B cell (primary cell): ENCODE measurements around the gene TMEM132D. TPM values are rescaled to one million over a fixed set of nuclear protein-coding genes. Genes with fewer than 3 reads are reported as not detected.

Source experiments
- ATAC-seq: fragments of 200-7000 bp; cut with Tn5 transposase; one replicate; pipeline ENCODE4 v1.10.0; 2021; ENCODE audit warnings: low read depth, mild to moderate bottlenecking, moderate number of reproducible peaks, moderate library complexity
- CTCF ChIA-PET: fragments of 350-600 bp; sonication (Branson Sonifier 250); formaldehyde crosslinking; loops from one replicate; lab custom pipeline; 2021; ENCODE audit warnings: antibody characterized with exemption, inconsistent platforms; lab: Charles Lee
- POLR2A ChIA-PET: fragments of 350-600 bp; sonication (Branson Sonifier 250); formaldehyde crosslinking; loops from one replicate; lab custom pipeline; 2021; ENCODE audit warnings: antibody characterized with exemption; lab: Charles Lee
- DNase-seq: peaks from one replicate; pipeline ENCODE4 v3.0.0; 2013
- H2AFZ ChIP-seq: 2 replicates; pipeline ENCODE4 v1.6.1; 2012; ENCODE audit warnings: mild to moderate bottlenecking, low read depth, low read length; ENCODE audit not compliant: insufficient read depth, poor library complexity, severe bottlenecking
- H3K27ac ChIP-seq, 2 donors: 1 replicate in 1 of 2; 2 replicates in 1 of 2; pipeline ENCODE4 v1.5.1; 2012 to 2013; ENCODE audit warnings: low read length in 2 of 2, mild to moderate bottlenecking in 2 of 2, moderate library complexity in 1 of 2
- H3K27me3 ChIP-seq, 4 experiments: fragments of 200-600 bp in 1 of 4; sonication (generic) in 1 of 4; replicated peaks in 1 of 4; 1 replicate in 2 of 4; 2 replicates in 2 of 4; pipeline versions ENCODE4 v1.6.1 to v1.7.0; 2013 to 2016; ENCODE audit warnings: low read length in 3 of 4, mild to moderate bottlenecking in 2 of 4, mixed read lengths in 1 of 4, moderate library complexity in 1 of 4; ENCODE audit not compliant: insufficient read depth in 4 of 4, control insufficient read depth in 3 of 4; ENCODE audit errors: control extremely low read depth in 1 of 4
- H3K36me3 ChIP-seq, 2 experiments: replicated peaks in 1 of 2; 1 replicate in 1 of 2; 2 replicates in 1 of 2; pipeline versions ENCODE4 v1.6.1 to v1.7.1; 2013; ENCODE audit warnings: low read length in 1 of 2; ENCODE audit not compliant: insufficient read depth in 2 of 2, control insufficient read depth in 1 of 2; ENCODE audit errors: control extremely low read depth in 1 of 2, extremely low read depth in 1 of 2
- H3K4me1 ChIP-seq, 2 donors: fragments of 200-600 bp in 1 of 2; sonication (generic) in 1 of 2; 1 replicate in 1 of 2; 2 replicates in 1 of 2; pipeline versions ENCODE4 v1.5.1 to v1.6.1; 2013 to 2017; ENCODE audit warnings: low read length in 2 of 2; ENCODE audit not compliant: control insufficient read depth in 2 of 2, insufficient read depth in 2 of 2
- H3K4me2 ChIP-seq: replicated peaks from 2 replicates; pipeline ENCODE3; 2012; ENCODE audit warnings: mild to moderate bottlenecking, low read depth, low read length; ENCODE audit not compliant: poor library complexity, severe bottlenecking
- H3K4me3 ChIP-seq, 5 experiments: fragments of 200-600 bp in 1 of 5; sonication (generic) in 1 of 5; 1 replicate in 3 of 5; 2 replicates in 2 of 5; pipeline versions ENCODE4 v1.5.1 to v1.7.0; 2011 to 2016; ENCODE audit warnings: low read length in 4 of 5, mild to moderate bottlenecking in 4 of 5, low read depth in 2 of 5, control low read depth in 1 of 5, moderate library complexity in 1 of 5; ENCODE audit not compliant: insufficient read depth in 1 of 5; ENCODE audit errors: control extremely low read depth in 1 of 5, extremely low read depth in 1 of 5
- H3K79me2 ChIP-seq: fragments of 200-600 bp; sonication (generic); one replicate; pipeline ENCODE4 v1.6.0; 2016; ENCODE audit warnings: low read length; ENCODE audit not compliant: control insufficient read depth, insufficient read depth
- H3K9ac ChIP-seq: fragments of 200-600 bp; sonication (generic); 2 replicates; pipeline ENCODE4 v1.6.1; 2017; ENCODE audit warnings: mild to moderate bottlenecking, low read length, moderate library complexity
- H3K9me3 ChIP-seq, 3 donors: one replicate each; pipeline versions ENCODE4 v1.6.1 to v1.7.1; 2013; ENCODE audit warnings: low read length in 2 of 3; ENCODE audit not compliant: control insufficient read depth in 2 of 3, insufficient read depth in 1 of 3; ENCODE audit errors: control extremely low read depth in 1 of 3
- H4K20me1 ChIP-seq: 2 replicates; pipeline ENCODE4 v1.6.0; 2012; ENCODE audit warnings: mild to moderate bottlenecking, low read length; ENCODE audit not compliant: insufficient read depth, control insufficient read depth, poor library complexity, severe bottlenecking
- H3K27ac Mint-ChIP-seq: one replicate; pipeline ENCODE4 v1.8.0; 2021; ENCODE audit warnings: mixed read lengths
- H3K27me3 Mint-ChIP-seq: one replicate; pipeline ENCODE4 v1.8.0; 2021; ENCODE audit warnings: mixed read lengths
- H3K4me1 Mint-ChIP-seq: one replicate; pipeline ENCODE4 v1.8.0; 2021; ENCODE audit warnings: mixed read lengths
- H3K4me3 Mint-ChIP-seq: one replicate; pipeline ENCODE4 v1.8.0; 2021; ENCODE audit warnings: mixed read lengths
- H3K9me3 Mint-ChIP-seq: one replicate; pipeline ENCODE4 v1.8.0; 2022; ENCODE audit warnings: mixed read lengths; ENCODE audit not compliant: insufficient read depth
- CTCF ChIP-seq: fragments of 200-600 bp; IDR thresholded peaks from one replicate; pipeline ENCODE4 v1.8.0; 2022; ENCODE audit warnings: antibody characterized with exemption, mild to moderate bottlenecking
- EZH2 ChIP-seq: IDR thresholded peaks from 2 replicates; pipeline ENCODE4 v1.6.1; 2012; ENCODE audit warnings: borderline replicate concordance, low read depth, mild to moderate bottlenecking, moderate library complexity, low read length; ENCODE audit not compliant: insufficient read depth, poor library complexity, severe bottlenecking
- WGBS: methylation state at CpG from one replicate; pipeline ENCODE4 v1.1.5; 2013; ENCODE audit warnings: missing lambda C conversion rate; ENCODE audit not compliant: insufficient coverage; 5-methylcytosine and 5-hydroxymethylcytosine counted together
- intact Hi-C: fragments of 100-400 bp; cut with micrococcal nuclease; formaldehyde crosslinking; loops from one replicate; pipeline ENCODE4 v1.10.0; 2022
- polyA plus RNA-seq: library from polyadenylated mRNA; depleted of rRNA; stranded (reverse); fragments of >200 nt; gene quantifications from 2 replicates; pipeline ENCODE4 v1.2.3, GENCODE V29; 2012
- total RNA-seq, 2 donors: library from RNA; stranded (reverse); fragments of 120-200 nt in 1 of 2; gene quantifications; 1 replicate in 1 of 2; 2 replicates in 1 of 2; pipeline versions ENCODE4 v1.2.3 to v1.2.4, GENCODE V29; 2013 to 2022

TMEM132D gene
- total and polyA plus RNA-seq, 2 donors (not counting 1 experiment from before 2014, with no cell fraction given), result not detected

GRCh38 chr12:129496226-129496625 lies 407.6 kb downstream of the TMEM132D start:
- no peak overlapping the region for H3K4me2 ChIP-seq
- Mint-ChIP-seq H3K9me3 (no peaks in the 10 kb centered on the region), H3K27ac (no peak overlapping the region), H3K27me3 (no peaks in the 10 kb centered on the region), H3K4me1 (no peaks in the 10 kb centered on the region), H3K4me3 (no peak overlapping the region)
- H3K79me2 ChIP-seq, result no peaks in the 10 kb centered on the region
- H4K20me1 ChIP-seq, result no peaks in the 10 kb centered on the region
- 93% methylated on average over 5 of the region's 6 CpGs for WGBS
- POLR2A ChIA-PET, result no interaction called here
- H3K9me3 ChIP-seq, result peaks cover 0 to 9% (median 0%) of the 10 kb centered on the region in 3 donors
- TF ChIP-seq EZH2, result no peak
- no peak for TF ChIP-seq CTCF
- no peak overlapping the region for H3K4me3 ChIP-seq
- H3K9ac ChIP-seq, result no peak overlapping the region
- intact Hi-C loops, result no loop called here
- no peak overlapping the region for H3K27ac ChIP-seq
- CTCF ChIA-PET, result no interaction called here
- DNase-seq (no peak), ATAC-seq (no peak)
- no peak overlapping the region for H2AFZ ChIP-seq
- no peaks in the 10 kb centered on the region for H3K4me1 ChIP-seq
- no peaks in the 10 kb centered on the region for H3K36me3 ChIP-seq
- H3K27me3 ChIP-seq, result no peaks in the 10 kb centered on the region

- Histone ChIP-seq H3K27me3 (no peaks in the 10 kb centered on the region), H3K9me3 (peaks cover 0 to 12% (median 0%) of the 10 kb centered on the region in 3 donors), H3K9ac (no peak overlapping the region), H3K4me1 (no peaks in the 10 kb centered on the region), H3K36me3 (no peaks in the 10 kb centered on the region), H2AFZ (no peak overlapping the region), H3K79me2 (no peaks in the 10 kb centered on the region), H3K4me3 (no peak overlapping the region), H3K4me2 (no peak overlapping the region), H3K27ac (no peak overlapping the region), H4K20me1 (no peaks in the 10 kb centered on the region)
- H3K4me3 Mint-ChIP-seq, result no peak overlapping the region
- intact Hi-C loops, result no loop called here
- POLR2A ChIA-PET, result no interaction called here
- H3K9me3 Mint-ChIP-seq, result no peaks in the 10 kb centered on the region
- ATAC-seq, result no peak
- CTCF ChIA-PET, result no interaction called here
- 71% methylated on average over 2 of the region's 2 CpGs for WGBS
- H3K27ac Mint-ChIP-seq, result no peak overlapping the region
- no peak for TF ChIP-seq EZH2
- no peak for TF ChIP-seq CTCF
- H3K4me1 Mint-ChIP-seq, result no peaks in the 10 kb centered on the region
- no peak for DNase-seq
- H3K27me3 Mint-ChIP-seq, result no peaks in the 10 kb centered on the region
Observed at GRCh38 chr12:129494766-129495165, 409.1 kb downstream of the TMEM132D start.
